OCI-LY3 (cell line): ENCODE results near the gene BBS12.
A peak's percentile ranks its signal among the peaks of the same experiment; 100 is the strongest.
"Not testable (repeated sequence)": the region's sequence is repeated elsewhere in the genome, so short reads cannot be mapped to it uniquely, and the experiment has no call there.

Experiments used
- H2AFZ ChIP-seq: fragments of 200-600, 300-600 bp; shearing (Covaris generic); 2 replicates; pipeline ENCODE4 v1.6.0; 2014; ENCODE audit warnings: antibody characterized with exemption, low read depth, low read length
- H3K27ac ChIP-seq: fragments of 200-600, 300-600 bp; sonication (generic); 2 replicates; pipeline ENCODE4 v1.5.1; 2014; ENCODE audit warnings: mild to moderate bottlenecking, low read length, moderate library complexity, mixed read lengths
- H3K27me3 ChIP-seq: fragments of 200-600, 300-600 bp; sonication (generic); 2 replicates; pipeline ENCODE4 v1.6.1; 2014; ENCODE audit warnings: low read depth, low read length, mixed read lengths
- H3K36me3 ChIP-seq: fragments of 200-600, 300-600 bp; sonication (generic); replicated peaks from 2 replicates; pipeline ENCODE3; 2014; ENCODE audit warnings: low read depth, low read length, mixed read lengths
- H3K4me1 ChIP-seq: fragments of 300-600, 200-600 bp; sonication (generic); 2 replicates; pipeline ENCODE4 v1.6.1; 2014; ENCODE audit warnings: low read length, mixed read lengths
- H3K4me2 ChIP-seq: fragments of 200-600, 300-600 bp; sonication (generic); 2 replicates; pipeline ENCODE4 v1.6.1; 2014; ENCODE audit warnings: low read length, mixed read lengths
- H3K4me3 ChIP-seq: fragments of 300-600, 200-600 bp; sonication (generic); 2 replicates; pipeline ENCODE4 v1.5.1; 2014; ENCODE audit warnings: antibody characterized with exemption, mild to moderate bottlenecking, low read length, moderate library complexity
- H3K79me2 ChIP-seq: fragments of 300-600, 200-600 bp; shearing (Covaris generic); 2 replicates; pipeline ENCODE4 v1.6.1; 2014; ENCODE audit warnings: mild to moderate bottlenecking, low read length, mixed read lengths
- H3K9ac ChIP-seq: fragments of 300-600, 200-600 bp; shearing (Covaris generic); 2 replicates; pipeline ENCODE4 v1.6.0; 2014; ENCODE audit warnings: mild to moderate bottlenecking, low read length, moderate library complexity
- H3K9me3 ChIP-seq: fragments of 200-600, 300-600 bp; shearing (Covaris generic); 2 replicates; pipeline ENCODE4 v1.6.1; 2014; ENCODE audit warnings: low read length, mixed read lengths; ENCODE audit not compliant: insufficient read depth
- H4K20me1 ChIP-seq: fragments of 200-600, 300-600 bp; sonication (generic); 2 replicates; pipeline ENCODE4 v1.6.1; 2016; ENCODE audit warnings: low read length, mixed read lengths; ENCODE audit not compliant: insufficient read depth
- CTCF ChIP-seq: fragments of 200-600, 300-600 bp; sonication (generic); IDR thresholded peaks from 2 replicates; pipeline ENCODE4 v1.5.1; 2014; ENCODE audit warnings: antibody characterized with exemption, low read length, low read depth
- EZH2phosphoT487 ChIP-seq: fragments of 200-600 bp; shearing (Covaris generic); IDR thresholded peaks from 2 replicates; pipeline ENCODE4 v1.6.1; 2018; ENCODE audit warnings: antibody characterized with exemption, mixed run types, low read depth

The BBS12 gene

GRCh38 chr4:122781486-122781885 is 49.0 kb downstream of the BBS12 start:
- no peak overlapping the region for H3K4me2 ChIP-seq
- no peaks in the 10 kb centered on the region for H3K79me2 ChIP-seq
- no peaks in the 10 kb centered on the region for H3K27me3 ChIP-seq
- no peak overlapping the region for H3K4me3 ChIP-seq
- no peak overlapping the region for H2AFZ ChIP-seq
- H4K20me1 ChIP-seq: no peaks in the 10 kb centered on the region
- no peaks in the 10 kb centered on the region for H3K36me3 ChIP-seq
- H3K9me3 ChIP-seq: no peaks in the 10 kb centered on the region
- H3K4me1 ChIP-seq: peaks cover 24% of the 10 kb centered on the region
- H3K9ac ChIP-seq: no peak overlapping the region
- TF ChIP-seq CTCF (no peak), EZH2phosphoT487 (no peak)
- H3K27ac ChIP-seq: no peak overlapping the region

GRCh38 chr4:122783301-122784215 is 51.1 kb downstream of the BBS12 start:
- no peaks in the 10 kb centered on the region for H3K79me2 ChIP-seq
- H3K9me3 ChIP-seq: no peaks in the 10 kb centered on the region
- H3K36me3 ChIP-seq: no peaks in the 10 kb centered on the region
- TF ChIP-seq CTCF (no peak), EZH2phosphoT487 (no peak)
- H3K27ac ChIP-seq: no peak overlapping the region
- peaks cover 21% of the 10 kb centered on the region for H3K4me1 ChIP-seq
- no peak overlapping the region for H3K4me3 ChIP-seq
- H2AFZ ChIP-seq: peak overlapping the region; percentile 33; the same call in 1 of the 2 replicates
- no peaks in the 10 kb centered on the region for H4K20me1 ChIP-seq
- no peak overlapping the region for H3K9ac ChIP-seq
- H3K27me3 ChIP-seq: no peaks in the 10 kb centered on the region
- no peak overlapping the region for H3K4me2 ChIP-seq

- Histone ChIP-seq H4K20me1 (no peaks in the 10 kb centered on the region), H3K27me3 (no peaks in the 10 kb centered on the region), H3K9me3 (no peaks in the 10 kb centered on the region), H3K79me2 (no peaks in the 10 kb centered on the region), H3K9ac (no peak overlapping the region), H2AFZ (peak overlapping the region; percentile 33; the same call in 1 of the 2 replicates), H3K4me3 (no peak overlapping the region), H3K27ac (no peak overlapping the region), H3K4me1 (peaks cover 21% of the 10 kb centered on the region), H3K36me3 (no peaks in the 10 kb centered on the region), H3K4me2 (no peak overlapping the region)
- TF ChIP-seq EZH2phosphoT487: no peak
- no peak for TF ChIP-seq CTCF
Observed at GRCh38 chr4:122784261-122784660, 51.8 kb downstream of the BBS12 start.

GRCh38 chr4:122785099-122785498 is 52.6 kb downstream of the BBS12 start:
- no peak overlapping the region for H3K9ac ChIP-seq
- H3K4me2 ChIP-seq: no peak overlapping the region
- H2AFZ ChIP-seq: no peak overlapping the region
- H3K36me3 ChIP-seq: no peaks in the 10 kb centered on the region
- H3K27me3 ChIP-seq: no peaks in the 10 kb centered on the region
- H3K4me1 ChIP-seq: peaks cover 21% of the 10 kb centered on the region
- no peak for TF ChIP-seq EZH2phosphoT487
- no peak for TF ChIP-seq CTCF
- H3K79me2 ChIP-seq: no peaks in the 10 kb centered on the region
- no peak overlapping the region for H3K4me3 ChIP-seq
- no peaks in the 10 kb centered on the region for H4K20me1 ChIP-seq
- no peaks in the 10 kb centered on the region for H3K9me3 ChIP-seq
- H3K27ac ChIP-seq: no peak overlapping the region

- H3K79me2 ChIP-seq, H4K20me1 ChIP-seq, H2AFZ ChIP-seq, H3K27ac ChIP-seq, H3K4me3 ChIP-seq, H3K9me3 ChIP-seq, H3K9ac ChIP-seq, H3K36me3 ChIP-seq, H3K27me3 ChIP-seq: not testable (repeated sequence)
- peaks cover 21% of the 10 kb centered on the region for H3K4me1 ChIP-seq
- H3K4me2 ChIP-seq: peak overlapping the region; percentile 33; the same call in 1 of the 2 replicates
Observed at GRCh38 chr4:122786296-122786695, 53.8 kb downstream of the BBS12 start.

- not testable (repeated sequence) for H3K4me3 ChIP-seq, H4K20me1 ChIP-seq, H3K27ac ChIP-seq, H3K9ac ChIP-seq, H3K79me2 ChIP-seq, H3K27me3 ChIP-seq, H3K9me3 ChIP-seq, H2AFZ ChIP-seq, H3K4me2 ChIP-seq, H3K36me3 ChIP-seq
- peaks cover 21% of the 10 kb centered on the region for H3K4me1 ChIP-seq
Observed at GRCh38 chr4:122786920-122787319, 54.4 kb downstream of the BBS12 start.
